Measurements from ENCODE around the gene CYB5R4.

The CYB5R4 gene

DNA sequence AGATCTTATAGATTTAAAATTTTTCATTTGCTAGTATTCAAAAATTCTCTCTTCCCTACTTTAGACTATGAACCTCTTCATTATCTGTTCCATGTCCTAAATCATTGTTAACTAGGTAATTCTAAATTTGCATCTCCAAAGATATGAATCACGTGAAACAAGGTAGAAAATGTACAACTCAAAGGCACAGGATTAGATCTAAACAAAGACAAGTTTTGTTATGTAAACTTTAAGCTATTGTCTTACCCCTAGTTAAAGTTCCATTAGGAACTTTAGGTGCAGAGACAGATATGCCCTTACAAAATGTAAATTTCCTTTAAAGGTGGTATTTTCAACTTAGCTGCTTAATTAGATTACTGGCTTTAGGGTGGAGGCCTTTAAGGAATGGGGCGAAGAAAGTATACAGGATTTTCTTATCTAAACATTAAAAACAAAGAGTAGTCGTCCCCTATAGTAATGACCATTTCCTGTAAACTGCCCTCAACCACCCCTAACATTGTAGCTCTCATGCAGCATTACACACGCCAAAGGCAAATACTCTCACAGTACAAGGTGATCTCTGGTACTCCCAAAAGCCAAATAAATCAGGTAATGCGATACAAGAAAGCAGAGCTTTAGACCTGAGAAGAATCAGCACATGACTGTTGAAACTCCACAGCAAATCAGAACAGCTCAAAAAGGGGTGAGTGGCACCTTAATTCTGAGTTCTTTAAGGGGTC is 116.7 kb downstream of the CYB5R4 start:
- no peak for DNase-seq (ENCODE audit: low read depth in 1 of 2, low spot score in 1 of 2)

DNA sequence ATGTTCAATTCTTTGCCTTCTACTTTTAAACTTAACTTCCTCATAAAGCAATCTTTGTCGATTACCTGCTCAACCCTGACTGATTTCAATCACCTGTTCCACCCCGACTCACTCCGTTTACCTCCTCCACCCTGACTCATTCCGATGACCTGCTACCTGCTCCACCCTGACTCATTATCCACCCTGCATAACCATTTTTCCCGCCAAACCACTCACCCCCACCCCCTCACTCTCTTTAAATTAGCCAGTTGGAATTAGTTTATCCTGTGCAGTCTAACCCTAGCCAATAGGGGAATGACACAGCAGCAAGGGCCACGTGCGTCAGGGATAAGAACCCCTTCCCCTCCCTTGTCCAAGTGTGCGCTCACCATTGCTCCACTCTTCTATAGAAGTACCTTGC is 117.4 kb downstream of the CYB5R4 start:
- no peak for DNase-seq (ENCODE audit: low read depth in 1 of 2, low spot score in 1 of 2)

DNA sequence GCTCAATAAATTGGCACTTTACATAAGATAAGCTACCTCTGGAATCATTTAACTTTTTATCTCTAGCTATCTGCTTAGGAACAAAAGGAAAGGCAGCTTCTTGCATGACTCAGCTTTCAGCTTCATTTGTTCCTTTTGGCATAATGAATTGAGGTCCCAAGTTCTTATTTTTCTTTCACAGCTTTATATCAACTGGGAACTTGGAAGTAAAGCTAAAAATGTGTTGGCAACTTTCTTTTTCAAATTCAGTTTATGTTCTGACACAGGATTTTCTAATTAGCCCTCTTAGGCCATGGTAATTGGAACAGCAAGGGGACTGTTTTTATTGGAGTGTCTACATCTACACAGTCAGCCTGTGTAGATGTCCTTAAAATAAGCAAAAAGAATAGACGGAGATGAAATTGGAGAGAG is 118.8 kb downstream of the CYB5R4 start:
- DNase-seq (ENCODE audit: low read depth in 1 of 2, low spot score in 1 of 2), result no peak

DNA sequence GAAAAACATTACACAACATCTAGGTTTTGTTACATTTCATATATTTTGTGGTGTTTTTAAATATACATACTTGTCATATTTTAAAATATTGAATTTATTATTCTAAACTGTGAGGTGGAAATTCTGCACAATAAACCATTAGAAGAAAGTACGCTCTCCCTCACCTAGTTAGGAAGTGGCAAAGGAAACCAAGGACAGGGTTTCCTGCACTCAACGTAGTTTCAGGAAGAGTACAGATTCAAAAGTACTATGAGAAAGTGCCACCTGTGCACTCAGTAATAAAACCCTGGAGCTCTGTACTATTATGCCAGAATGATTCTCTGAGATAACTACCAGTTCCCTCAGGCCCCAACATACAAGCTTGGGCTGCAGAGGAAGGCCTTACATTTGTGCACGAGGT is 119.5 kb downstream of the CYB5R4 start:
- DNase-seq (ENCODE audit: low read depth in 1 of 2, low spot score in 1 of 2), result no peak

DNA sequence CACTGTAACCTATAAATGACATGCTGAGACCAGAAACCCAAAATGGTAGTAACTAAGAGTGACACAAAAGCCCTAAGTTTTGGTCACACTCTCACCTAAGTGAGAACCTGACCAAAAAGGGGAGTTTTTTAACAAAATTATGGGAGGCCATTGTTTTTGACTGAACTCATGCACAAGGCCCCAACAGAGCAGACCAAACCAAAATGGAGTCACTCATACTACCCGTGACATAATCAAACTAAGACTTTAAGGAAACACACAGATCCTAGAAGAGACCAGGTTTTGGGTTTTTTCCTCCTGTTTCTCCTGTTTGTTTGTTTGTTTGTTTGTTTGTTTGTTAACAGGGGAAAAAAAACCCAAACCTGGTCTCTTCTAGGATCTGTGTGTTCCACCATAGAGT is 124.9 kb downstream of the CYB5R4 start:
- DNase-seq (ENCODE audit: low read depth in 1 of 2, low spot score in 1 of 2), result no peak

DNA sequence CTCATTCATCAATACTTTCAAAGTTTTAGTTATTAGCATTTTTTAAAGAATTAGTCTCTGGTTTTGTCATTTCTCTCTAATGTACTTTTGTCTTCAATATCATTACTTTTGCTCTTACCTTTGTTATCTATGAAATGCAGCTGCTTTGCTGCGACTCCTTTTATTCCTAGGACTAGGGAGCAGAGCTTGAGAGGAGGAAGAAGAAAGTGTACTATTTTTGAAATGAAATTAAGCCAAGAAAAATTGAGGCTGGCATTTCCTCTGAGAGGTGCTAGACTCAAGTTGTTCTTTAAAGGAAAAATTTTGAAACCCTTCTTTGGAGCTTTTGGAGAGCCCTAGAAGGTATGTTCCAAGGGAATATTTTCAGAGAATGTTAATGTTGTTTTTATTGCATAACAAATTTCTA is 125.8 kb downstream of the CYB5R4 start:
- DNase-seq (ENCODE audit: low read depth in 1 of 2, low spot score in 1 of 2), result no peak

DNA sequence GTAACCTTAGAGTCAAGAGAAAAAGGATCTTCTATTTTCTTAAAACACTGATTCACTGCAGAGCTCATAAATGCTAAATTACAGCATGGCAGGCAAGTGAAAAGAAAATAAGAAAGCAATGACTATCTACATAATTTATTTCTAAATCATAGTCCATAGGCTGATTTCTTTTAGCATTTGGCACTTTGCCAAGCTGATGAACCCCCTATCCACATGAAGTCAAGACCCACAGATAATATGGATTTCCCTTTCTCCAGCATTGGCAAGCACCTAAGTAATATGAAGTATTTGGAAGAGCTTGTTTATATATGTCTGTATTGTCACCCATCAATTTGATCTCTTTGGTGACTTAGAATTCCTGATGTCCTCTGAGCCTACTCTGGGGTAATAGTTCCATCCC is 126.2 kb downstream of the CYB5R4 start:
- DNase-seq (ENCODE audit: low read depth in 1 of 2, low spot score in 1 of 2), result no peak

DNA sequence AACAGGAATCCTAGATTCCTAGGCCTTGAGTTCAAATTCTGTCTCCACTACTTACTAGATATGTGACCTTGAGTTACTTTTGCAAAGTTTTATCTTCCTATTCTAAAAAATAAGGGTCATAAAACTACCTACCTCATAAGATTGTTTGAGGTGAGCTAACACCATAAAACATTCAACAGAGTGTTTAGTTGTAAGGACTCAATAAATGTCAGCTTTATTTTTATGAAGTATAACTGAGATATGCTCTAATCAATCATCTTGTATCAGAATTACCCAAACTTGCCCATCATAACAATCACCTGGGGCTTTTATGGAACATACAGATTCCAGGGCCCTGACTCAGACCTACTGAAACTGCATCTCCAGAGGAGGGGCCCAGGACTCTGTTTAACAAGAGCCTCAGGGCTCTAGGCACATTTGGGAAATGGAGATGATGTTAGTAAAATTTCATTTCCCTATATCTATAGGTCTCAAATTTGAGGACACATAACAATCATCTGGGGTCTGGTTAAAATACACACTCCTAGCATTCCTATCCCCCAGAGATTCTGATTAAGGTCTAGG is 138.6 kb downstream of the CYB5R4 start:
- DNase-seq (ENCODE audit: low read depth in 1 of 2, low spot score in 1 of 2), result no peak

DNA sequence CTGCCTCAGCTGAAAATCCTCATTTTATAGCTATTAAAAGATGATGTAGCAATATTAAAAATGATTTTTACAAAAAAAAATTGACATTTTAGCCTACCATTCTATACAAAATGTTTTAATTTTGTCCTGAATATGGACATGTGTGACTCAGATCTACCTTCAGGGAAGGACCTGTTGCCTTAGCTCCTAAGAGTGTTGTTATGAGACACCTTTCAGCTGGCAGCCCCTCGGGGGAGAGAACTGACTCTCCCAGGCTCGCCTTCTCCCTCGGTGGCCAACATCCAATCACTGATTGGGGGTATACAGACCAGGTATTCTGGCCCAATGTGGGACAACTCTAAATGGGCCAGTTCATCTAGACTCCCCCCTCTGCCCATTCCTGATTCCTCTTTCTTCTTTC is 141.6 kb downstream of the CYB5R4 start:
- DNase-seq (ENCODE audit: low read depth in 1 of 2, low spot score in 1 of 2), result no peak

DNA sequence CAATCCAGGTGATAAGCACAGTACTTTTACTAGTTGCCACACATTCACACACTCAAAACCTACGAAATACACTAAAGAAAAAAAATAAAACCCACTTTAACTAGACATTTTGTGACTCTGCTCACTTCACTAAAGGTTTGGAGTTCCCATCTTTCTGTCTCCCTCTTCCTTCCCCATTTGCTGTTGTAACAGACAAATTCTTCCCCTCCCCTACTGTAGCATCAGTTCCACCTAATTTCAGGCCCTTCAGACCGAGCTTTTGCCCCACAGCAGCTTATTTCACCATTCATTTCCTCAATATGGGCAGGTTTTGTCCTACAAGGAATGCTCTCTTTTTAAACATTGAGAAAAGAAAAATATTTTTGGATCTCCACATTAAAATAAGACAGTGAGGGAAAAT is 142.7 kb downstream of the CYB5R4 start:
- DNase-seq (ENCODE audit: low read depth in 1 of 2, low spot score in 1 of 2), result no peak

DNA sequence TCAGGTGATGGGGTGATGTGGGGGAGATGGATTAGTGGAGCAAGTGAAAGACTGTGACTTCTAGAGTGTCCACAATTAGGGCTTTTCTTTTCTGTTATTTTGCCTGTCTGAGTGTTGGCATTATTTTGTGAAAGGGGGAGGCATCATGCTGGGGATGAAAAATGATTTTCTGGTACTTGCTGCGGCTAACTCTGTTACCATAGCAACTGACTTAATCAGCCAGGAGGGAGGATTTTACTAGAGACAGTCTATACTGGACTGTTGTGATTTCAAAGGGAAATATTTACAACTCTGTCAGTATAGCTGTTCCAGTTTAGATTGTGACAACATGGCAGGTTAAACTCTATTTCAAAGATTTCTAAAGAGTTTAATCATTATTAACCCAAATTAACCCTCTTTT is 143.6 kb downstream of the CYB5R4 start:
- no peak for DNase-seq (ENCODE audit: low read depth in 1 of 2, low spot score in 1 of 2)

DNA sequence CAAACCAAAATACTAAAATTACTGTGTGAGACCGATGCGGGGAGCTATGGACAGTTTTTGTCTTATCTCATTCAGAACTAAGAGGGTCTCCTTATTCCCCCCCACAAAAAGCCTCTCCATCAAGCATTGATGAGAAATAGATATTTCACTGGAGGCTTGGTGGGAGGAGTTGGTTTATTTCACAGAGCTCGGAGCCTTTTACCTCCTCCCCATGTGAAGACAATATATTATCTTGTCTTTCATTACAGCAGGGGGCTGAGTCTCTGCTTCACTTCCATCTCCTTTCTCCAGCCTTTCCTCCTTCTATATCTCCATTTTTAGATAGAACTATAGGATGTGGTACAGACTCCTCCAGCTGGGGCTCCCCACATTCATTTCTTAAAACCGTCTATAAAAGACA is 144.2 kb downstream of the CYB5R4 start:
- DNase-seq (ENCODE audit: low read depth in 1 of 2, low spot score in 1 of 2), result no peak

DNA sequence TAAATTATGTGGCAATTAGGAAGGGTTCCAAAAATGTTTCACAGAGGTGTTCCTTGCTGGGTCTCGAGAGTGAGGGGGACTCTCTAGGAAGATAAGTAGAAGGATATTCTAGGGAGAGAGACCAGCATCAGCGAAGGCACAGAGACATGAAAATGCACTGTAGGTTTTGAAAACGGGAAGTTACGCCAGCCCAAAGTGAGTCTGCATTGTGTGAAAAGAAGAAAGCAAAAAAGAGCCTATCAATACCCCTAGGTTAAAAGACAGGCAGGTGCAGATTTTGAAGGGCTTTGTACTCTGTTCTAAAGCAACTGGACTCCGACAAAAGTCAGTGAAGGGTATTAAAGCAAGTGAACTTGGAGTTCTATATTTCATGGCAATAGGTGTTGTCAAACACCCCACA is 148.4 kb downstream of the CYB5R4 start:
- DNase-seq (ENCODE audit: low read depth in 1 of 2, low spot score in 1 of 2), result no peak

DNA sequence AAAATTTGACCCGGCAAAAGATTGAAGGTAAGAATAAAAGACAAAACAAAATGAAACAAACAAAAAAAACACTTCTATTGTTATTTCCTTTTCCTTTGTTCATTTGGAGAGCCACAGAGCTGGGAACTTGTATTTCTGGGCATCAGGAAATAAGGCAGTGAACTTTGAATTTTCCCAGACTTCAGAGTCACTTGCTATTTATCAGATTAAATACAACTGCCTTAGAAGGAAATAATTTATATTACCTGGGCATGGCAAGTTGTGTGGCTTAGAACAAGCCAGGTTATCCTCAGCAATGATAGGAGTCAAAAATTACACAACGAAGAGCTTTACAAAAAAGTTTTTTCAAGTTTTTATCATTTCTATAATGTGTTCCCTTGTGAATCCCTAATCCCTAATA is 153.9 kb downstream of the CYB5R4 start:
- no peak for DNase-seq (ENCODE audit: low read depth in 1 of 2, low spot score in 1 of 2)

DNA sequence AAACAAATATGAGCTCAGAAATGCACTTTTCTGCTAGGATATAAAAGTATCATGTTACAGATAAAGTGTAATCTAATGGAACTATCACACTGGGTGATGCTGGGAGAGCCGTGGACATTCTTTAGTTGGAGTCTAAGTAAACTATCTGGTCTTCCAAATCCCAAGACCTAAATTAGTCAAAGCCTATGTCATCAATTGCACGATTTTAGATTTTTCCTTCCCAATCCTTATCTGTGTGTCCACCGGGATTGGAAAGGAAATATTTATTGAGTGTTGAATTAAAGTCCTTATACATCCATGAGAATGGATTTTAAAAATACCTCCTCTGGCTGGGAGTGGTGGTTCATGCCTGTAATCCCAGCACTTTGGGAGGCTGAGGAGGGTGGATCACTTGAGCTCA is 154.4 kb downstream of the CYB5R4 start:
- DNase-seq (ENCODE audit: low read depth in 1 of 2, low spot score in 1 of 2), result no peak

DNA sequence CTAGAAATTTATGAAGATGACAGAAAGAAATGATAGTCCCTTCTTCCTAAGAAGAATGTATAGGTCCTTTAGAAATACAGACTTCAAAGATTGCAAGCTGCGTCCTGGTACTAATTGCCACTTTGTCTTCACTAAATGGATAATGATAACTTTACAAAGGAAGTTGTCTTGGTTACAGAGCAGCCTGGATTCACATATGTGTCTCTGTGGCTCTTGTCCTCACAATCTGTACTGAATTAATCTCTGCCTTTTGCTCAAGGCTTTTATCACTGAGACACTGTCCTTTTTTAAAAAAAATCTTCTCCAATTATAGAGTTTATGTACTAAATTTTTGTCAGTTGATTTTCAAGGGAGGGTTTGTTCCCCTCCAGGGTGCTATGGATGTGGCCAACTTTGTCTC is 156.5 kb downstream of the CYB5R4 start:
- DNase-seq (ENCODE audit: low read depth in 1 of 2, low spot score in 1 of 2), result no peak
